Epithelial cell of proximal tubule (primary cell): ENCODE measurements around the gene AATK. TPM values are rescaled to one million over a fixed set of nuclear protein-coding genes. Genes with fewer than 3 reads are reported as not detected.

ENCODE experiments used
- DNase-seq: peaks from one replicate; pipeline ENCODE4 v3.0.0-alpha.2; 2011; ENCODE audit warnings: low read depth
- H3K4me3 ChIP-seq: 2 replicates; pipeline ENCODE4 v1.5.1; 2011; ENCODE audit warnings: low read depth, mild to moderate bottlenecking, low read length
- total RNA-seq: library from RNA; depleted of rRNA; stranded (reverse); fragments of >200 nt; gene quantifications from 2 replicates; pipeline ENCODE4 v1.2.3, GENCODE V29; 2015
- TF ChIP-seq, protein P1 (sequence below): conservative IDR thresholded peaks from 2 replicates; pipeline ENCODE4 v1.5.1; 2012; ENCODE audit warnings: low read depth, mild to moderate bottlenecking, low read length

AATK gene
- total RNA-seq, 1 donor from 2014 or later, result 0.52 TPM

DNA sequence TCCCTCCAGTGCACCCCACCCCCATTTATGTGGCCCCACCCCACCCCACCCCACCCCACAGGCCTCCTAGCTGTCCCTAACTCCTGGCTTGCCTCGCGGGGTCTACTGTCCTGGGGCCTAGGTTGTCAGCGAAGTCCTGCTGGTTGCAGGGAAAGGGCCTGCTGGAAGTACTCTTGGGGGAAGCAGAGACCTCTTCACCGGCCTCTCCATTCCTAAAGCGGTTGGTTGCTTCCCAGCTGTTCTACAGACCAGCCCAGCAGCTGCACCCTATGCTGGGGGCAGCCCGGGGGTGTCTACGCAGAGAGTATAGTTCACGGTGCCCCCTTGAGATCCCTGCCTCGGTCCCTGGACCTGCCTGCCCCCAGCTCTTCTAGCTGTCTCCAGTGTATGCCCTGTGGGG is 74.9 kb downstream of the AATK start:
- H3K4me3 ChIP-seq, result no peak overlapping the region
- DNase-seq, result no peak
- TF ChIP-seq, protein P1, sequence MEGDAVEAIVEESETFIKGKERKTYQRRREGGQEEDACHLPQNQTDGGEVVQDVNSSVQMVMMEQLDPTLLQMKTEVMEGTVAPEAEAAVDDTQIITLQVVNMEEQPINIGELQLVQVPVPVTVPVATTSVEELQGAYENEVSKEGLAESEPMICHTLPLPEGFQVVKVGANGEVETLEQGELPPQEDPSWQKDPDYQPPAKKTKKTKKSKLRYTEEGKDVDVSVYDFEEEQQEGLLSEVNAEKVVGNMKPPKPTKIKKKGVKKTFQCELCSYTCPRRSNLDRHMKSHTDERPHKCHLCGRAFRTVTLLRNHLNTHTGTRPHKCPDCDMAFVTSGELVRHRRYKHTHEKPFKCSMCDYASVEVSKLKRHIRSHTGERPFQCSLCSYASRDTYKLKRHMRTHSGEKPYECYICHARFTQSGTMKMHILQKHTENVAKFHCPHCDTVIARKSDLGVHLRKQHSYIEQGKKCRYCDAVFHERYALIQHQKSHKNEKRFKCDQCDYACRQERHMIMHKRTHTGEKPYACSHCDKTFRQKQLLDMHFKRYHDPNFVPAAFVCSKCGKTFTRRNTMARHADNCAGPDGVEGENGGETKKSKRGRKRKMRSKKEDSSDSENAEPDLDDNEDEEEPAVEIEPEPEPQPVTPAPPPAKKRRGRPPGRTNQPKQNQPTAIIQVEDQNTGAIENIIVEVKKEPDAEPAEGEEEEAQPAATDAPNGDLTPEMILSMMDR, result no peak

DNA sequence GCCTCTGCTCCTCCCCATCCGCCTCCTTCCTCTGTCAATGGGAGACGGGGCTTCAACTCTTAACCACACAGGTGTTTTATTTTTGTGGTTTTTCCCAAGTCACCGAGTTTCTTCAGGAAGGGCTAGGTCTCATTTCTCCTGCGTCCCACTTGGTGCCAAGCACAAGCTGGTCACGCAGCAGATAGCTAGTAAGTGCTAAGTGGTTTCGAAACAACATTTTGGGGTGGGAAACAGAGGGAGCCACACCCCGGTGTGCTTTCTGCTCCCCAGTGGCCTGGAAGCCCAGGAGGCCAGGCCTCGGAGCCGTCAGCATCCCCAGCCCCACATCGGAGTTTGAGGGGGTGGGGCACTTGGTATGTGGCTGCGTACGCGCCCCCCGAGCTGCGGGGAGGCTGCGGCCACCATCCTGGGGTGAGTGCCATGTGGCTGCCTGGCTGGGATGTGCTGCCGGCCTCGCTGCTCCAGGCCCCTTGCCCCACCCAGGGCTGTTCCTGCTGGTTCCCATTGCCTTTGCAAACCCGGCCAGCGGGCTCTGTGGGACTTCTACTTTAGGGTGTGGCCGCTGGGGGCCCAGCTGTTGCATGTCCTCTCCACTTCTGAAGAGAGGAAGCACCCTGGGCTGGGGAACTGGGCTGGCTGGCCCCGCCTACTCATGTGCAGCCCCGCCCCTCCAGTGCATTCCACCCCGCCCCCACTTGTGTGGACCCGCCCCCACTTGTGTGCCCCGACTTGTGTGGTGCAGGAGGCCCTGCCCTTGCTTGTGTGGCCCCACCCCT is 75.5 kb downstream of the AATK start:
- TF ChIP-seq, protein P1, result no peak
- no peak for DNase-seq
- no peak overlapping the region for H3K4me3 ChIP-seq

DNA sequence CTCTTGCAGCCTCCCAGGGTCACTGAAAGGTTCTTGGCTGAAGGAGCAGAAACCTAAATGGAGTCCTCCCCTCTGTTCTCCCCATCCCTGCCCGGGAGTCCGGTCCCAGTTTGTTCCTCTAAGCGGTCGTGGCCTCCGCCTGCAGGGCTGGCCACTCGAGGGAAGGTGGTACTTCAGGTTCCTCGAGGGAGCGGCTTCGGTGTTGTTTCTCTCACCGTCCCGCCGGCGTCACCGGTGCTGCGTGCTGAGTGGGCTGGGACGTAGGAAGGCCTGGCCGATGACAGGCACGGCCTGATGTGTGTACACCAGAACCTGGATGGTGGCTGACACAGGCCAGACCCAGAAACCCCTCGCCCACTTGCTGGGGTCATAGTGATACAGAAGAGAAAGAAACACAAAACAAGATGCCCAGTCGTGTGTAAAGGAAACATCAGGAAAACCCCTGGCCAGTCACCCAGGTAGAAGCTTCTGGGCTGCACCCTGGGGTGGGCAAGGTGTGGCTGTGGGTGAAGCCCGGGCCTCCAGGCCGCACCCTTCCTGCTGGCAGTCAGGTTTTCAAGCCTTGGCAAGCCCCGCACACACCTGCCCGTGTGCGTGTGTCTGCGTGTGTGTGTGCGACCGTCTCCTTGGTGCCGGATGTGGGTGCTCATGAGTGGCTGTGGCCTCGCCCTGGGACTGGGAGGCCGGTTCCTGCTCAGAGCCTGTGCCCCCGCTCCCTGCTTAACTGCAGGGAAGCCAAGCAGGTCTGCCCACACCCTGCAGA is 79.1 kb downstream of the AATK start:
- TF ChIP-seq, protein P1, result no peak
- DNase-seq, result no peak
- no peak overlapping the region for H3K4me3 ChIP-seq

DNA sequence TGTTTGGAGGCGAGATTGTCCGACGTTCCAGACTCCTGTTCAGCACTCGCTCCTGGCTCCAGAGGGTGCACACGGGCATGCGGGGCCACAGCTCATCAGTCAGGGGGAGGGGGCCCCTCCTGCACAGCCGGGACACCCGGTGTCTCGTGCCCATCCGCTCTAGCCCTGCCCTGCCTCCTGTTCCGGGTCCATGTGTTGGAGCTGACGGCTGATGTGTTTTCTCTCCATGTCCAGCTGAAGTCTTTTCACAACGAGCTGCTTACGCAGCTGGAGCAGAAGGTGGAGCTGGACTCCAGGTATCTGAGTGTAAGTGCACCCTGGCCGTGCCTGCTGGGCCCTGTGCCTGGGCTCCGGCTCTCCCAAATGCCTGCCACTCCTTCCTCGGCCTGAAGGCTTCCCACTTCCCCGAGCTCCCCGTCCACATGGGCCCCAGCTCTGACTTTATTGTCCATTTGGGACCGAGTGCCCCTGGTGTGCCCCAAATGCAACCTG is 80.6 kb downstream of the AATK start:
- no peak overlapping the region for H3K4me3 ChIP-seq
- no peak for DNase-seq
- TF ChIP-seq, protein P1, result no peak

DNA sequence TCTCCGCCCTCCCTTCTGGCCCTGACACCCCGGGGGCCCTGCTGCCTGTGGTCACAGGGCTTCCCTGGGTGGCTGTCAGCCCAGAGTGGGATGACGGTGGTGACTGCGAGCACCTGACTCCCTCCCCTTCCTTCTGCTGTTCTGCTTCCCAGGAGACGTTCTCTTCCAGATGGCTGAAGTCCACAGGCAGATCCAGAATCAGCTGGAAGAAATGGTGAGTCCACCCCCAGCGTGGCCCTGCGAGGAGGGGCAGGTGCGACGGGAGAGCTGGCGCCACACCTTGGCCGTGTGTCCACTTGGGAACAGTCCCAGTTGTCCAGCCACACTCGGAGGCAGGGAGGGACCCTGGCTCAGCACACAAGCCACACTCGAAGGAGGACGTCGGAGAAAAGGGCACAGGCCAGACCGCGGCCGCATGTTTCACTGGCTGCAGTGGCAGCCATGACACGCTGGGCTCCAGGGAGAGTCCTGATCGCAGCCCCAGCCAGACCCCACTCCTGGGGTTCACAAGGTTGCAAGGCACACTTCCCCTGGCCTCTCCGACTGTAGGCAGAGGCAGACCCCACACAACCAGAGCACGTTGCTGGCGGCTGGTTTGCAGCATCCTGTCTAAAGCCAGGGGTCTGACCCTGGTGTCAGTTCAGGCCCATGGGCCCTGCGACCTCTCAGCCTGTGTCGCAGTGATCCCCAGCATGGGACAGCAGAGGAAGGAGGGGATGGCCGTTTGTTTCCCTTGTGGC is 81.2 kb downstream of the AATK start:
- DNase-seq, result no peak
- TF ChIP-seq, protein P1, result no peak
- no peak overlapping the region for H3K4me3 ChIP-seq

DNA sequence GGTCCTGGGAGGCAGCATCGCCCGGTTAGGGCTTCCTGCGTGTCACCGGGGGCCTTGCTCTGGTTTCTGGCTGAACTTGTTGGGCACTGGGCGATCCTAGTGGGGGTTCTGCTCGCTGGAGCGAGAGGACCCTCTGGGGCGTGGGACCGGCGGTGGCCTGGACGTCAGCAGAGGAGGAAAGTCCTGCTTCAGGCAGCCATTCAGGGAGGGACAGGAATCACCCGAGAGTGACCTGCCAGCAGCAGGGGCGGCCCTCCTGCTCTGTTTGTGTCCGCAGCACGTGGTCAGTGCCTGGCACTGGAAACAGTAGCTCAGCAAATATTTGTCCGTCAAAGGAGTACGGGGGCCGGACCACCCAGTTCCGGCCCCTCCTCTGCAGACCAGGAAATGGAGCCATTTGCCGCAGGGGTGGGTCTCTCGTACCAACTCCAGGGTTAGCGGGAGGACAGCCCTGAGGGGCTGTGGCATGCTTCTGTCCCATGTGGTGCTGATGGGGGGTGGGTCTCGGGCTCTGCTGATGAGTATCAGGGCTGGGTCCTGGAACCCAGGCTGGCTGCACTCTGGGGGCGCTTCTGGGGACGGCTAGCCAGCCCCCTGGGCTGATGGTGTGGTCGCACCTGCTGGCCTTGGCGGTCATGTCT is 82.8 kb downstream of the AATK start:
- no peak overlapping the region for H3K4me3 ChIP-seq
- TF ChIP-seq, protein P1, result no peak
- no peak for DNase-seq
